ENCODE measurements around the gene CMSS1. TPM values are rescaled to one million over a fixed set of nuclear protein-coding genes. Genes with fewer than 3 reads are reported as not detected.

The CMSS1 gene
- total and polyA plus RNA-seq, 2 of the 13 experiments (the other 11 are each of a cell fraction or from before 2014, with no cell fraction given) = 6.4 to 48.7 TPM

DNA sequence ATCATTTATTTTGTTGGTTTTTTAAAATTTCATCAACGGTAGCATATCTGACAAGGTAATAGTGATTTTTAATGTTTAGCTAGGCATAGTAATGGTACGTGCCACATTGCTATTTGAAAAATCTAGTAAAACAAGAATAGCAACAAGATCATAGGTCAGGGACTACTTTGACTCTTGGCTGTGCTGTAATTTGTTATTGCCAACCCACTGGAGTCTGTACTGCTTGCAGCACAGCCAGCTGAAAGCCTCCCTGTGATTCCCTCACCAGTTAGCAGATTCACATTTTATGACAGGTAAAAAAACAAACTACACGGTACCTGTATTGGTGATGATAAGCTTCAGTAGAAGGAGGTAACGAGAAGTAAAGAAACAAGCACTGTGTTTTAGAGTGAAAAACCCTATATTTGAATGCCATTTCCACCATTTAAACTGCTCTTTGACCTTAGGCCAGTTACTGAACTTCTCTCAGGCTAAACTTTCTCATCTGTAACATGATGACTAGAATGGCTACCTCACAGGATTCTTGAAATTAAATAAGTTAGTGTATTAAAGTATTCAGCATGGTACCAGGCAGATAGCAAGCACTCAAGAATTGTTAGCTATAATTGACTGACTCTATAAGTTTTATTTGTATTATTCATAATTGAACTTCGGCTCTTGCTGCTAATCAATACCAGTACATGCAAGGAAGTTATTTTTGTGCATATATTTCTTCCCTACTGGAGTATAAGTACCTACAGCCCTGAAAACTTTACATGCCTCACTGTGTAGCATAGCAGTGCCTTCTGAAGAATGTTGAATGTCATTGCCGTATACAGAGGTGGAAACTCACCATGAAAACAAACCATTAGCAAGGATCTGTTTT lies 280.5 kb downstream of the CMSS1 start (continued):
- TF ChIP-seq ZNF605 (CRISPR knock-in tag; IDR thresholded peaks at IDR 0.05) = no peak
- TF ChIP-seq HNRNPUL1 (IDR thresholded peaks at IDR 0.05; ENCODE audit: low read depth, low read length) = no peak
- TF ChIP-seq ATF1 (CRISPR knock-in tag; IDR thresholded peaks at IDR 0.05) = no peak
- no peak for TF ChIP-seq MXD4 (CRISPR knock-in tag; IDR thresholded peaks at IDR 0.05)
- TF ChIP-seq MAF1 (CRISPR knock-in tag; IDR thresholded peaks at IDR 0.05; ENCODE audit: borderline replicate concordance) = no peak
- TF ChIP-seq ZNF12 (CRISPR knock-in tag; IDR thresholded peaks at IDR 0.05) = no peak
- TF ChIP-seq, protein P1, sequence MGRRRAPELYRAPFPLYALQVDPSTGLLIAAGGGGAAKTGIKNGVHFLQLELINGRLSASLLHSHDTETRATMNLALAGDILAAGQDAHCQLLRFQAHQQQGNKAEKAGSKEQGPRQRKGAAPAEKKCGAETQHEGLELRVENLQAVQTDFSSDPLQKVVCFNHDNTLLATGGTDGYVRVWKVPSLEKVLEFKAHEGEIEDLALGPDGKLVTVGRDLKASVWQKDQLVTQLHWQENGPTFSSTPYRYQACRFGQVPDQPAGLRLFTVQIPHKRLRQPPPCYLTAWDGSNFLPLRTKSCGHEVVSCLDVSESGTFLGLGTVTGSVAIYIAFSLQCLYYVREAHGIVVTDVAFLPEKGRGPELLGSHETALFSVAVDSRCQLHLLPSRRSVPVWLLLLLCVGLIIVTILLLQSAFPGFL (CRISPR knock-in tag; IDR thresholded peaks at IDR 0.05) = no peak
- TF ChIP-seq, protein P2, sequence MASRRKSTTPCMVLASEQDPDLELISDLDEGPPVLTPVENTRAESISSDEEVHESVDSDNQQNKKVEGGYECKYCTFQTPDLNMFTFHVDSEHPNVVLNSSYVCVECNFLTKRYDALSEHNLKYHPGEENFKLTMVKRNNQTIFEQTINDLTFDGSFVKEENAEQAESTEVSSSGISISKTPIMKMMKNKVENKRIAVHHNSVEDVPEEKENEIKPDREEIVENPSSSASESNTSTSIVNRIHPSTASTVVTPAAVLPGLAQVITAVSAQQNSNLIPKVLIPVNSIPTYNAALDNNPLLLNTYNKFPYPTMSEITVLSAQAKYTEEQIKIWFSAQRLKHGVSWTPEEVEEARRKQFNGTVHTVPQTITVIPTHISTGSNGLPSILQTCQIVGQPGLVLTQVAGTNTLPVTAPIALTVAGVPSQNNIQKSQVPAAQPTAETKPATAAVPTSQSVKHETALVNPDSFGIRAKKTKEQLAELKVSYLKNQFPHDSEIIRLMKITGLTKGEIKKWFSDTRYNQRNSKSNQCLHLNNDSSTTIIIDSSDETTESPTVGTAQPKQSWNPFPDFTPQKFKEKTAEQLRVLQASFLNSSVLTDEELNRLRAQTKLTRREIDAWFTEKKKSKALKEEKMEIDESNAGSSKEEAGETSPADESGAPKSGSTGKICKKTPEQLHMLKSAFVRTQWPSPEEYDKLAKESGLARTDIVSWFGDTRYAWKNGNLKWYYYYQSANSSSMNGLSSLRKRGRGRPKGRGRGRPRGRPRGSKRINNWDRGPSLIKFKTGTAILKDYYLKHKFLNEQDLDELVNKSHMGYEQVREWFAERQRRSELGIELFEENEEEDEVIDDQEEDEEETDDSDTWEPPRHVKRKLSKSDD (CRISPR knock-in tag; IDR thresholded peaks at IDR 0.05; ENCODE audit: low read depth) = no peak
- TF ChIP-seq NR2C2 (CRISPR knock-in tag; IDR thresholded peaks at IDR 0.05; ENCODE audit: borderline replicate concordance) = 0 out of 2 replicates have a peak, but pooled peaks have one; percentile 33
- TF ChIP-seq, protein P3, sequence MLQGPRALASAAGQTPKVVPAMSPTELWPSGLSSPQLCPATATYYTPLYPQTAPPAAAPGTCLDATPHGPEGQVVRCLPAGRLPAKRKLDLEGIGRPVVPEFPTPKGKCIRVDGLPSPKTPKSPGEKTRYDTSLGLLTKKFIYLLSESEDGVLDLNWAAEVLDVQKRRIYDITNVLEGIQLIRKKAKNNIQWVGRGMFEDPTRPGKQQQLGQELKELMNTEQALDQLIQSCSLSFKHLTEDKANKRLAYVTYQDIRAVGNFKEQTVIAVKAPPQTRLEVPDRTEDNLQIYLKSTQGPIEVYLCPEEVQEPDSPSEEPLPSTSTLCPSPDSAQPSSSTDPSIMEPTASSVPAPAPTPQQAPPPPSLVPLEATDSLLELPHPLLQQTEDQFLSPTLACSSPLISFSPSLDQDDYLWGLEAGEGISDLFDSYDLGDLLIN (CRISPR knock-in tag; IDR thresholded peaks at IDR 0.05; ENCODE audit: borderline replicate concordance) = no peak
- no peak for TF ChIP-seq ZNF564 (CRISPR knock-in tag; IDR thresholded peaks at IDR 0.05)
- no peak for TF ChIP-seq RBM39 (IDR thresholded peaks at IDR 0.05; ENCODE audit: low read depth, low read length, poor library complexity, severe bottlenecking)
- TF ChIP-seq JUNB (CRISPR knock-in tag; IDR thresholded peaks at IDR 0.05; ENCODE audit: borderline replicate concordance) = no peak
- no peak for TF ChIP-seq REPIN1 (CRISPR knock-in tag; IDR thresholded peaks at IDR 0.05; ENCODE audit: borderline replicate concordance, low read depth)
- TF ChIP-seq MTF1 (CRISPR knock-in tag; IDR thresholded peaks at IDR 0.05) = no peak
- TF ChIP-seq AGO2 (optimal IDR thresholded peaks at IDR 0.05; ENCODE audit: low read depth, low read length) = no peak
- no peak for TF ChIP-seq HHEX (CRISPR knock-in tag; IDR thresholded peaks at IDR 0.05)
- TF ChIP-seq, protein P4, sequence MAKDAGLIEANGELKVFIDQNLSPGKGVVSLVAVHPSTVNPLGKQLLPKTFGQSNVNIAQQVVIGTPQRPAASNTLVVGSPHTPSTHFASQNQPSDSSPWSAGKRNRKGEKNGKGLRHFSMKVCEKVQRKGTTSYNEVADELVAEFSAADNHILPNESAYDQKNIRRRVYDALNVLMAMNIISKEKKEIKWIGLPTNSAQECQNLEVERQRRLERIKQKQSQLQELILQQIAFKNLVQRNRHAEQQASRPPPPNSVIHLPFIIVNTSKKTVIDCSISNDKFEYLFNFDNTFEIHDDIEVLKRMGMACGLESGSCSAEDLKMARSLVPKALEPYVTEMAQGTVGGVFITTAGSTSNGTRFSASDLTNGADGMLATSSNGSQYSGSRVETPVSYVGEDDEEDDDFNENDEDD (CRISPR knock-in tag; IDR thresholded peaks at IDR 0.05; ENCODE audit: borderline replicate concordance) = no peak
- TF ChIP-seq ZNF136 (CRISPR knock-in tag; IDR thresholded peaks at IDR 0.05; ENCODE audit: low read depth) = no peak
- TF ChIP-seq, protein P5, sequence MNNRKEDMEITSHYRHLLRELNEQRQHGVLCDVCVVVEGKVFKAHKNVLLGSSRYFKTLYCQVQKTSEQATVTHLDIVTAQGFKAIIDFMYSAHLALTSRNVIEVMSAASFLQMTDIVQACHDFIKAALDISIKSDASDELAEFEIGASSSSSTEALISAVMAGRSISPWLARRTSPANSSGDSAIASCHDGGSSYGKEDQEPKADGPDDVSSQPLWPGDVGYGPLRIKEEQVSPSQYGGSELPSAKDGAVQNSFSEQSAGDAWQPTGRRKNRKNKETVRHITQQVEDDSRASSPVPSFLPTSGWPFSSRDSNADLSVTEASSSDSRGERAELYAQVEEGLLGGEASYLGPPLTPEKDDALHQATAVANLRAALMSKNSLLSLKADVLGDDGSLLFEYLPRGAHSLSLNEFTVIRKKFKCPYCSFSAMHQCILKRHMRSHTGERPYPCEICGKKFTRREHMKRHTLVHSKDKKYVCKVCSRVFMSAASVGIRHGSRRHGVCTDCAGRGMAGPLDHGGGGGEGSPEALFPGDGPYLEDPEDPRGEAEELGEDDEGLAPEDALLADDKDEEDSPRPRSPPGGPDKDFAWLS (CRISPR knock-in tag; IDR thresholded peaks at IDR 0.05; ENCODE audit: borderline replicate concordance) = no peak

Data from HepG2 (cell line).